ENCODE measurements around the gene FAM221A. TPM values are rescaled to one million over a fixed set of nuclear protein-coding genes. Genes with fewer than 3 reads are reported as not detected.

The FAM221A gene
- total and polyA plus RNA-seq, 4 donors: 2.8 to 12.0 (median 5.4) TPM

DNA sequence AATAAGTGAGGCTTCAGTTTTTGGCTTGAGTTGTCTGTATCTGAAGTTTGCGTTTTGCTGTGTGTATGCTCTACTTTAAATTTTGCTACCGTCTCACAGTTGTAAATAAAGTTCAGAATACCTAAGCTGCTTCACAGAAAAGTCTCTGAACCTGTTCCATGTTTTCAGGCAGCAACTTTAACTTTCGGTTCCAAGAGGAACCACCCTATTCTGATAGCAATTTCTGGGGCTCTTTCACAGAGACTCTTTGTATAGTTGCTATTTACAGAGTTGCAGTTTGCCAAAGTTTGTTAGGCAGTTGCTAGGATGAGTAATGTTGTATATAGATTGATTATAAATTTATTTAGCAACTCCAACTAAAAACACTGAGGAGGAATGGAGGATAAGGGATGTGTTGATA is 5.7 kb downstream of the FAM221A start:
- no peaks in the 10 kb centered on the region for H3K9me3 ChIP-seq (ENCODE audit: control insufficient read depth in 4 of 4, low read length in 3 of 4)
- WGBS: 42% methylated on average over 3 of the region's 3 CpGs
- no peak overlapping the region for H3K4me3 ChIP-seq (ENCODE audit: low read depth in 1 of 3, low read length in 3 of 3)
- H3K4me1 ChIP-seq (ENCODE audit: control insufficient read depth in 4 of 4, insufficient read depth in 4 of 4, low read length in 3 of 4): peaks cover 4 to 11% (median 7%) of the 10 kb centered on the region in 4 donors
- H3K27me3 ChIP-seq (ENCODE audit: control insufficient read depth in 4 of 4, insufficient read depth in 4 of 4, low read length in 3 of 4): no peaks in the 10 kb centered on the region
- peaks cover 0 to 5% (median 2%) of the 10 kb centered on the region in 4 donors for H3K36me3 ChIP-seq (ENCODE audit: control insufficient read depth in 4 of 4, insufficient read depth in 3 of 4, low read depth in 1 of 4, low read length in 3 of 4)
- no peak overlapping the region for H3K9ac ChIP-seq (ENCODE audit: low read depth in 1 of 2, low read length in 2 of 2)
- TF ChIP-seq HNF4A (conservative IDR thresholded peaks at IDR 0.05): peak in 1 of 2 donors; percentile 3
- TF ChIP-seq JUND (IDR thresholded peaks at IDR 0.05): no peak
- no peak for TF ChIP-seq MAX (IDR thresholded peaks at IDR 0.05)
- TF ChIP-seq RXRA (IDR thresholded peaks at IDR 0.05): no peak
- no peak for TF ChIP-seq FOXA2 (IDR thresholded peaks at IDR 0.05)
- no peak for TF ChIP-seq REST (IDR thresholded peaks at IDR 0.05)
- peak; percentile 8 for TF ChIP-seq SP1 (IDR thresholded peaks at IDR 0.05)
- TF ChIP-seq, protein P1, sequence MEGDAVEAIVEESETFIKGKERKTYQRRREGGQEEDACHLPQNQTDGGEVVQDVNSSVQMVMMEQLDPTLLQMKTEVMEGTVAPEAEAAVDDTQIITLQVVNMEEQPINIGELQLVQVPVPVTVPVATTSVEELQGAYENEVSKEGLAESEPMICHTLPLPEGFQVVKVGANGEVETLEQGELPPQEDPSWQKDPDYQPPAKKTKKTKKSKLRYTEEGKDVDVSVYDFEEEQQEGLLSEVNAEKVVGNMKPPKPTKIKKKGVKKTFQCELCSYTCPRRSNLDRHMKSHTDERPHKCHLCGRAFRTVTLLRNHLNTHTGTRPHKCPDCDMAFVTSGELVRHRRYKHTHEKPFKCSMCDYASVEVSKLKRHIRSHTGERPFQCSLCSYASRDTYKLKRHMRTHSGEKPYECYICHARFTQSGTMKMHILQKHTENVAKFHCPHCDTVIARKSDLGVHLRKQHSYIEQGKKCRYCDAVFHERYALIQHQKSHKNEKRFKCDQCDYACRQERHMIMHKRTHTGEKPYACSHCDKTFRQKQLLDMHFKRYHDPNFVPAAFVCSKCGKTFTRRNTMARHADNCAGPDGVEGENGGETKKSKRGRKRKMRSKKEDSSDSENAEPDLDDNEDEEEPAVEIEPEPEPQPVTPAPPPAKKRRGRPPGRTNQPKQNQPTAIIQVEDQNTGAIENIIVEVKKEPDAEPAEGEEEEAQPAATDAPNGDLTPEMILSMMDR (IDR thresholded peaks at IDR 0.05; ENCODE audit: low read depth, low read length, missing input control): no peak
- H3K27ac ChIP-seq (ENCODE audit: low read depth in 1 of 2, low read length in 2 of 2): peak overlapping the region; percentile 17 to 23
- no peak for DNase-seq (ENCODE audit: low spot score)

- no peak overlapping the region for H3K27ac ChIP-seq (ENCODE audit: low read depth in 1 of 2, low read length in 2 of 2)
- H3K9me3 ChIP-seq (ENCODE audit: control insufficient read depth in 4 of 4, low read length in 3 of 4): no peaks in the 10 kb centered on the region
- H3K27me3 ChIP-seq (ENCODE audit: control insufficient read depth in 4 of 4, insufficient read depth in 4 of 4, low read length in 3 of 4): no peaks in the 10 kb centered on the region
- WGBS: 42% methylated on average over 2 of the region's 2 CpGs
- TF ChIP-seq YY1 (IDR thresholded peaks at IDR 0.05): no peak
- TF ChIP-seq RXRA (IDR thresholded peaks at IDR 0.05): no peak
- no peak for TF ChIP-seq SP1 (IDR thresholded peaks at IDR 0.05)
- no peak for TF ChIP-seq NR2F2 (IDR thresholded peaks at IDR 0.05)
- no peak for TF ChIP-seq MAX (IDR thresholded peaks at IDR 0.05)
- no peak for TF ChIP-seq FOXA2 (IDR thresholded peaks at IDR 0.05)
- TF ChIP-seq, protein P1 (IDR thresholded peaks at IDR 0.05; ENCODE audit: low read depth, low read length, missing input control): no peak
- TF ChIP-seq ATF3 (IDR thresholded peaks at IDR 0.05): no peak
- TF ChIP-seq GABPA (IDR thresholded peaks at IDR 0.05 in 1 of 2, conservative IDR thresholded peaks at IDR 0.05 in 1 of 2): no peak
- no peak for TF ChIP-seq JUND (IDR thresholded peaks at IDR 0.05)
- TF ChIP-seq ZBTB33 (IDR thresholded peaks at IDR 0.05): no peak
- no peak for TF ChIP-seq RAD21 (IDR thresholded peaks at IDR 0.05)
- no peak for TF ChIP-seq FOXA1 (IDR thresholded peaks at IDR 0.05)
- H3K4me1 ChIP-seq (ENCODE audit: control insufficient read depth in 4 of 4, insufficient read depth in 4 of 4, low read length in 3 of 4): peaks cover 1 to 8% (median 3%) of the 10 kb centered on the region in 4 donors
- no peak overlapping the region for H3K9ac ChIP-seq (ENCODE audit: low read depth in 1 of 2, low read length in 2 of 2)
- H3K36me3 ChIP-seq (ENCODE audit: control insufficient read depth in 4 of 4, insufficient read depth in 3 of 4, low read depth in 1 of 4, low read length in 3 of 4): peaks cover 0 to 16% (median 6%) of the 10 kb centered on the region in 4 donors
- DNase-seq (ENCODE audit: low spot score): no peak
- H3K4me3 ChIP-seq (ENCODE audit: low read depth in 1 of 3, low read length in 3 of 3): no peak overlapping the region
Measured at GRCh38 chr7:23687011-23687410, 7.0 kb downstream of the FAM221A start.
